Thoracic aorta (tissue), 2 donors: ENCODE results near the gene CACNA1B. TPM values are rescaled to one million over a fixed set of nuclear protein-coding genes. Genes with fewer than 3 reads are reported as not detected.

Experiments used
- ATAC-seq: fragments of 150-250 bp; one replicate; pipeline ENCODE4 v1.8.0; 2017; ENCODE audit warnings: low read depth; ENCODE audit not compliant: insufficient number of reproducible peaks, low FRiP score
- DNase-seq: peaks from one replicate; pipeline ENCODE4 v3.0.0-alpha.2; 2020; ENCODE audit warnings: low spot score
- H3K27ac ChIP-seq, 2 donors: fragments of 200-600 bp; sonication (generic); 1 replicate in 1 of 2; 2 replicates in 1 of 2; pipeline ENCODE4 v1.5.1; 2016; ENCODE audit warnings: mild to moderate bottlenecking in 2 of 2, moderate library complexity in 2 of 2
- H3K27me3 ChIP-seq: fragments of 200-600 bp; sonication (generic); replicated peaks from 2 replicates; pipeline ENCODE4 v1.6.0; 2016; ENCODE audit warnings: mild to moderate bottlenecking; ENCODE audit not compliant: insufficient read depth
- H3K36me3 ChIP-seq: fragments of 200-600 bp; sonication (generic); one replicate; pipeline ENCODE4 v1.5.1; 2016
- H3K4me1 ChIP-seq, 2 donors: fragments of 200-600 bp; sonication (generic); 1 replicate in 1 of 2; 2 replicates in 1 of 2; pipeline versions ENCODE4 v1.5.1 to v1.6.0; 2016; ENCODE audit warnings: low read depth in 2 of 2, mild to moderate bottlenecking in 1 of 2; ENCODE audit not compliant: control insufficient read depth in 1 of 2
- H3K4me3 ChIP-seq: fragments of 200-600 bp; sonication (generic); 2 replicates; pipeline ENCODE4 v1.5.1; 2016; ENCODE audit warnings: mild to moderate bottlenecking
- H3K9me3 ChIP-seq: fragments of 200-600 bp; sonication (generic); 2 replicates; pipeline ENCODE4 v1.5.1; 2016
- CTCF ChIP-seq: fragments of 200-600 bp; sonication (generic); IDR thresholded peaks from one replicate; pipeline ENCODE4 v1.5.1; 2019; ENCODE audit warnings: antibody characterized with exemption
- total RNA-seq, 2 donors: library from RNA; depleted of rRNA; stranded (reverse); fragments of >200 nt; gene quantifications; one replicate each; pipeline versions ENCODE4 v1.1.0 to v1.2.3, GENCODE V29; 2016

CACNA1B gene
- total RNA-seq, 2 donors from 2014 or later = 0.07 to 0.14 TPM

- no peaks in the 10 kb centered on the region for H3K27me3 ChIP-seq
- DNase-seq (no peak), ATAC-seq (no peak)
- no peak for TF ChIP-seq CTCF
- no peaks in the 10 kb centered on the region for H3K9me3 ChIP-seq
- no peaks in the 10 kb centered on the region for H3K36me3 ChIP-seq
- H3K27ac ChIP-seq = no peak overlapping the region
- no peak overlapping the region for H3K4me3 ChIP-seq
- H3K4me1 ChIP-seq = no peaks in the 10 kb centered on the region
Measured at GRCh38 chr9:137975527-137975913, 97.9 kb downstream of the CACNA1B start.

DNA sequence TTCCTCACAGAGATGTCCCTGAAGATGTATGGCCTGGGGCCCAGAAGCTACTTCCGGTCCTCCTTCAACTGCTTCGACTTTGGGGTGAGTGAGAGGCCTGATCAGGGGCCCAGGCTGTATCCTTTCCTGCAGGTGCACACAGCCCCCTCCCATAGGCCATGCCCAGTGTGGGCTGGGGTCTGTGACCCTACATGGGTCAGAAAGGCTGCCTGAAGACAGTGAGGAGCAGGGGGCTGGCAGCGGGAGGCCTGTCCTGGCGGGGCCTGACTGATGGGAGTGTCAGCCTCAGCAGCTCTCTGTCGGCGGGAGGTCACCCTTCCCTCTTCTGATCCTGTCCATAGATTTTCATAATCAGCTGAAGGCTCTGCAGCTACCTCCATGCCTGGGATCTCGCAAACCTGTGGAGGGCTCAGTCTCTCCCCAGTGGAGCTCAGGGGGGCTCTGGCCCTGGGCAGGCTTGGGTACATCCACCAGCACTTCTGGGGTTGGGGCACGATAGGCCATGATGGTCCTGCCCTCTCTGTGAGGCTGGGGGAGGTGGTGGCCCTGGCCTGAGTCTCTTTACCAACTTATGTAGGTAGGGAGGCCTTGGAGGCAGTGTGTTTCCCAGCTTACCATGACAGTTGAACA is 98.5 kb downstream of the CACNA1B start:
- ATAC-seq = no peak
- no peak for DNase-seq

DNA sequence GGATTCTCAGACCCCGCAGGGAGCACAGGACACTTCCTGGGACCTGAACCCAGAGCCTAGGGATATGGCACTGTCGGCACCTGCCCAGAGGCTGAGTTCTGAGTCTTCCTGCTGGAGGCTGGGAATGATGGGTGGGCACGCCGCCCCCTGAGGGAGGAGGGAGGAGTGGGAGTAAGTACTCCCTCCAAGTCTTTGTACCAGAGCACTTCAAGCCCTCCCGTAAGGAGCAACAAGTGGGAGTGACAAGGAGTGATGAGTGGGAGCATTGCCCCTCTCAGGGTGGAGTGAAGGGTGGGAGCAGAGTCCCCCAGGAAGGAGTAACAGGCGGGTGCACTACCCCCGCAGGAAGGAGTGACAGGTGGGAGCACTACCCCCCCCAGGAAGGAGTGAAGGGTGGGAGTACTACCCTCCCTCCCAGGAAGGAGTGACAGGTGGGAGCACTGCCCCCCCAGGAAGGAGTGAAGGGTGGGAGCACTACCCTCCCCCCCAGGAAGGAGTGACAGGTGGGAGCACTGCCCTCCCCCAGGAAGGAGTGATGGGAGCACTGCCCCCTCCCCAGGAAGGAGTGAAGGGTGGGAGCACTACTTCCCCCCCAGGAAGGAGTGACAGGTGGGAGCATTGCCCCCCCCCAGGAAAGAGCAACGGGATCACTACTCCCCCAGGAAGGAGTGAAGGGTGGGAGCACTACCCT is 100.1 kb downstream of the CACNA1B start:
- no peaks in the 10 kb centered on the region for H3K36me3 ChIP-seq
- H3K9me3 ChIP-seq = no peaks in the 10 kb centered on the region
- no peak for TF ChIP-seq CTCF
- no peak overlapping the region for H3K4me3 ChIP-seq
- no peak overlapping the region for H3K27ac ChIP-seq
- H3K27me3 ChIP-seq = no peaks in the 10 kb centered on the region
- no peaks in the 10 kb centered on the region for H3K4me1 ChIP-seq
- no peak for ATAC-seq
- DNase-seq = no peak

More for the DNA sequence above, 98.5 kb downstream of the CACNA1B start:
- no peaks in the 10 kb centered on the region for H3K36me3 ChIP-seq
- no peak overlapping the region for H3K27ac ChIP-seq
- H3K27me3 ChIP-seq = no peaks in the 10 kb centered on the region
- no peak for TF ChIP-seq CTCF
- no peak overlapping the region for H3K4me3 ChIP-seq
- H3K4me1 ChIP-seq = no peaks in the 10 kb centered on the region
- no peaks in the 10 kb centered on the region for H3K9me3 ChIP-seq

GRCh38 chr9:137978262-137978714 is 100.7 kb downstream of the CACNA1B start:
- TF ChIP-seq CTCF = no peak
- ATAC-seq (no peak), DNase-seq (no peak)
- Histone ChIP-seq H3K9me3 (no peaks in the 10 kb centered on the region), H3K36me3 (no peaks in the 10 kb centered on the region), H3K4me3 (no peak overlapping the region), H3K27ac (no peak overlapping the region), H3K4me1 (no peaks in the 10 kb centered on the region), H3K27me3 (no peaks in the 10 kb centered on the region)

GRCh38 chr9:137982200-137982599 is 104.6 kb downstream of the CACNA1B start:
- no peak for ATAC-seq
- no peak for DNase-seq
- Histone ChIP-seq H3K27ac (no peak overlapping the region), H3K27me3 (no peaks in the 10 kb centered on the region), H3K36me3 (no peaks in the 10 kb centered on the region), H3K4me3 (no peak overlapping the region), H3K4me1 (no peaks in the 10 kb centered on the region), H3K9me3 (no peaks in the 10 kb centered on the region)
- no peak for TF ChIP-seq CTCF
